Keratinocyte (primary cell): Measurements from ENCODE around the gene XKR8.

Experiments used
- CTCF ChIP-seq, 3 experiments: IDR thresholded peaks in 1 of 3; conservative IDR thresholded peaks in 1 of 3; optimal IDR thresholded peaks in 1 of 3; 2 replicates in 2 of 3; 3 replicates in 1 of 3; pipeline versions ENCODE3 to v1.5.1; 2011; ENCODE audit warnings: low read length in 3 of 3, mild to moderate bottlenecking in 3 of 3, moderate library complexity in 2 of 3, control low read depth in 1 of 3, inconsistent platforms in 1 of 3; ENCODE audit not compliant: insufficient read depth in 2 of 3; ENCODE audit errors: extremely low read depth in 1 of 3
- EZH2 ChIP-seq: IDR thresholded peaks from one replicate; pipeline ENCODE4 v1.6.1; 2012; ENCODE audit warnings: inconsistent platforms, mild to moderate bottlenecking, low read length, moderate library complexity

GRCh38 chr1:27967884-27968466 lies 8.2 kb downstream of the XKR8 start:
- no peak for TF ChIP-seq CTCF (optimal IDR thresholded peaks at IDR 0.05 in 1 of 3, IDR thresholded peaks at IDR 0.05 in 1 of 3, conservative IDR thresholded peaks at IDR 0.05 in 1 of 3; ENCODE audit: extremely low read depth in 1 of 3, insufficient read depth in 2 of 3, low read length in 3 of 3)
- no peak for TF ChIP-seq EZH2
